SK-N-SH treated with all-trans-retinoic acid at 6 μM for 48 hours (cell line): ENCODE results near the gene PIK3R6.

ENCODE experiments used
- ARNTL ChIP-seq: fragments of 450-650 bp; formaldehyde crosslinking; IDR thresholded peaks from 2 replicates; pipeline ENCODE4 v1.5.0; 2020; ENCODE audit warnings: low read depth, mild to moderate bottlenecking, moderate library complexity, borderline replicate concordance
- CREB5 ChIP-seq: fragments of 250-450 bp; sonication (Bioruptor Pico); IDR thresholded peaks from 2 replicates; pipeline ENCODE4 v1.5.1; 2020; ENCODE audit warnings: low read depth, mild to moderate bottlenecking, moderate library complexity
- CSDC2 ChIP-seq: fragments of 250-450 bp; sonication (Bioruptor Pico); IDR thresholded peaks from 2 replicates; pipeline ENCODE4 v1.5.0; 2020; ENCODE audit warnings: mild to moderate bottlenecking, moderate library complexity
- ESRRG ChIP-seq: fragments of 250-450 bp; sonication (Bioruptor Pico); IDR thresholded peaks from 2 replicates; pipeline ENCODE4 v1.6.1; 2021; ENCODE audit warnings: mild to moderate bottlenecking
- ISL1 ChIP-seq: fragments of 250-450 bp; sonication (Bioruptor Pico); IDR thresholded peaks from 2 replicates; pipeline ENCODE4 v2.1.2; 2022; ENCODE audit warnings: mild to moderate bottlenecking, moderate library complexity
- PATZ1 ChIP-seq: fragments of 250-450 bp; sonication (Bioruptor Pico); IDR thresholded peaks from 2 replicates; pipeline ENCODE4 v1.8.0; 2020; ENCODE audit warnings: mild to moderate bottlenecking, moderate library complexity, borderline replicate concordance
- SNAI2 ChIP-seq: fragments of 250-450 bp; sonication (Bioruptor Pico); IDR thresholded peaks from 2 replicates; pipeline ENCODE4 v1.5.0; 2020; ENCODE audit warnings: mild to moderate bottlenecking, moderate library complexity
- ZNF8 ChIP-seq: fragments of 450-650 bp; formaldehyde crosslinking; IDR thresholded peaks from 2 replicates; pipeline ENCODE4 v1.5.0; 2020; ENCODE audit warnings: mild to moderate bottlenecking, moderate library complexity

- TF ChIP-seq CREB5 = no peak
- no peak for TF ChIP-seq SNAI2 (CRISPR knock-in tag)
- no peak for TF ChIP-seq ARNTL
- no peak for TF ChIP-seq PATZ1
- no peak for TF ChIP-seq ISL1 (CRISPR knock-in tag)
- no peak for TF ChIP-seq ESRRG (CRISPR knock-in tag)
- TF ChIP-seq CSDC2 (CRISPR knock-in tag) = no peak
- TF ChIP-seq ZNF8 (CRISPR knock-in tag) = no peak
Measured at GRCh38 chr17:8838551-8839095, 28.9 kb downstream of the PIK3R6 start.
